GOT3 (cell line): Measurements from ENCODE around the gene ABHD16B.
"Not testable (repeated sequence)": the region's sequence is repeated elsewhere in the genome, so short reads cannot be mapped to it uniquely, and the experiment has no call there.

Experiments
- DNase-seq: peaks from one replicate; lab custom pipeline; 2025; ENCODE audit warnings: mixed read lengths; lab: John Stamatoyannopoulos, UW

ABHD16B gene

GRCh38 chr20:63855363-63856097 is 5.8 kb upstream of the ABHD16B start:
- DNase-seq = no peak

- no peak for DNase-seq
Measured at GRCh38 chr20:63856098-63856511, 5.2 kb upstream of the ABHD16B start.

- no peak for DNase-seq
Measured at GRCh38 chr20:63857764-63858392, 3.4 kb upstream of the ABHD16B start.

GRCh38 chr20:63858393-63859165 is 2.7 kb upstream of the ABHD16B start:
- DNase-seq = no peak

GRCh38 chr20:63859166-63859699 is 2.1 kb upstream of the ABHD16B start:
- DNase-seq = no peak

- DNase-seq = no peak
Measured at GRCh38 chr20:63860325-63861051, 810 bp upstream of the ABHD16B start.

- no peak for DNase-seq
Measured at GRCh38 chr20:63861981-63862901, 943 bp downstream of the ABHD16B start.

GRCh38 chr20:63863021-63863797 is 1.9 kb downstream of the ABHD16B start:
- DNase-seq = no peak

GRCh38 chr20:63863798-63864544 is 2.7 kb downstream of the ABHD16B start:
- DNase-seq = no peak

GRCh38 chr20:63864545-63864977 is 3.3 kb downstream of the ABHD16B start:
- no peak for DNase-seq

GRCh38 chr20:63864978-63865640 is 3.8 kb downstream of the ABHD16B start, which contains the start of gene TPD52L2:
Gene TPD52L2 (plus strand): TSS chr20:63865270. CDS start chr20:63865366, 96 bp downstream.
- peak; percentile 96 for DNase-seq

- DNase-seq = not testable (repeated sequence)
Measured at GRCh38 chr20:63867042-63867441, 5.7 kb downstream of the ABHD16B start.

GRCh38 chr20:63868264-63868663 is 7.0 kb downstream of the ABHD16B start:
- no peak for DNase-seq

- DNase-seq = no peak
Measured at GRCh38 chr20:63873477-63873971, 12.2 kb downstream of the ABHD16B start.

- DNase-seq = not testable (repeated sequence)
Measured at GRCh38 chr20:63874241-63874640, 12.9 kb downstream of the ABHD16B start.

- no peak for DNase-seq
Measured at GRCh38 chr20:63876489-63877036, 15.3 kb downstream of the ABHD16B start.

GRCh38 chr20:63877755-63878470 is 16.6 kb downstream of the ABHD16B start:
- DNase-seq = no peak
